Retina (tissue), 1 donor: ENCODE data around the gene LHCGR.
"Not testable (repeated sequence)": the region's sequence is repeated elsewhere in the genome, so short reads cannot be mapped to it uniquely, and the experiment has no call there.

Source experiments
- DNase-seq: peaks from one replicate; pipeline ENCODE4 v3.0.0-alpha.2; 2016

The LHCGR gene

DNA sequence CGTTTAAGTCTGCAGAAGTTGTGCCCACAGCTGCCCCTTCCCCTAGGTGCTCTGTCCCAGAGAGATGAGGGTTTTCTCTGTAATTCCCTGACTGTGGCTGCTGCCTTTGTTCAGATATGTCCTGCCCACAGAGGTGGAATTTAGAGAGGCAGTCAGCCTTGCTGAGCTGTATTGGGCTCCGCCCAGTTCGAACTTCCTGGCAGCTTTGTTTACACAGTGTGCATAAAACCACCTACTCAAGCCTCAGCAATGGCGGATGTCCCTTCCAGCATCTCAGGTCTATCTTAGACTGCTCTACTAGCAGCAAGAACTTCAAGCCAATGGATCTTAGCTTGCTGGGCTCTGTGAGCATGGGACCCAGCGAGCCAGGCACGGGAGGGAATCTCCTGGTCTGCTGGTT is 48.1 kb downstream of the LHCGR start:
- no peak for DNase-seq

DNA sequence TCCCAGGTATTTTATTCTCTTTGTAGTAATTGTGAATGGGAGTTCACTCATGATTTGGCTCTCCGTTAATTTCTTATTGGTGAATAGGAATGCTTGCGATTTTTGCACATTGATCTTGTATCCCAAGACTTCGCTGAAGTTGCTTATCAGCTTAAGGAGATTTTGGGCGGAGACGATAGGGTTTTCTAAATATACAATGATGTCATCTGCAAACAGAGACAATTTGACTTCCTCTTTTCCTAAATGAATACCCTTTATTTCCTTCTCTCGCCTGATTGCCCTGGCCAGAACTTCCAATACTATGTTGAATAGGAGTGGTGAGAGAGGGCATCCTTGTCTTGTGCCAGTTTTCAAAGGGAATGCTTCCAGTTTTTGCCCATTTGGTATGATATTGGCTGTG is 51.9 kb downstream of the LHCGR start:
- not testable (repeated sequence) for DNase-seq

GRCh38 chr2:48699348-48699930 is 56.1 kb downstream of the LHCGR start:
- peak; percentile 46 for DNase-seq

DNA sequence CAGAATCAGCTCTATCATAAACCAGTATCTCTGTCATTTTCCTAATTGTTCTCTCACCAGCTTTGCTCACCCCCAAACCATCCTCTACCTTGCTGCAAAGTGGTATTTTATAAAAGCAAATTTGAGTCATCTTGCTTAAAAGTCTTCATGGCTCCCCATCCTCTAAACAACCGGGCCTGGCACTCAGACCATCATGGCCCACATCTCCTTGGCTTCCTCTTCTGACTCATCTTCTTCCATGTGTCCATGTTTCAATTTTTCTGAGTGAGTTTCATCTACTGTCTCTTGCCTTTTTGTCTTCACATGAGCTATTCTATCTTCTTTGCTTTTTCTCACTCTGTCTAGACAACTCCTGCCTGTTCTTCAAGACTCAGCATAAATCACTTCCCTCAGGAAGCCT is 58.6 kb downstream of the LHCGR start:
- DNase-seq: no peak

DNA sequence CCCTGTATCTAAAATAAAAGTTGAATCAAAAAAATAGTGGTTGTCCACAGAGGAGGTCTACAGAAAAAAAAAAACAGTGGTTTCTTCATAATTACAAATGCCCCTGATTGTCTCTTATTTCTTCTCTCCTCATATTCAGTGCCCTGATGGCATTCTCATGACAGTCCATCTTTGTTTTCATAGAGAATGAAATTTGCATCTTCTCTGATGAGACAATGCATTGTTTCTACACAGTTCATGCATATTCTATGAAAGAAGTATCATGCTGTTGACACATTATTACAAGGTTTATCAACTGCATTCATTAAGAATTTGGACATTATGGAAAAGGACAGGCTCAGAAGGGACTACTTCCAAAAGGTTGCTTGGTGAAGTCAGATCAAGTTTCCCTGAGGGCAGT is 59.5 kb downstream of the LHCGR start:
- DNase-seq: no peak

DNA sequence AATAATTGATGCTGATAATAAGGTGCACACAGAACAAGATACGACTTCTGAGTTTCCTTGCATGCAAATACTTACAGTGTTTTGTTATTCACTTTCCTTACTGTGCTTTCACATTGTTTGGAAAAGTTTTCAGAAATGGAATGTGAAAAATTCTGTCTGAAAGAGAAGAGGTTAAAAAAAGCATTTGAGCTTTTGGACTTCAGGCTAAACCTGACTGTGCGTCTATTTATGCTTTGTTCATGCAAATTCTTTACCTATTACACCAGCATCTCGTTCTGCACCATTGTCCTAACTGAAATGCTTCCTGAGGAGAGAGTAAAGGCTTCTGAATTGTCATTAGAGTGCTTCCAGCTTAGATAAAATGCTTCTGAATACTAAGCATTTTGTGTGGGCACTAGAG is 61.4 kb downstream of the LHCGR start:
- no peak for DNase-seq

DNA sequence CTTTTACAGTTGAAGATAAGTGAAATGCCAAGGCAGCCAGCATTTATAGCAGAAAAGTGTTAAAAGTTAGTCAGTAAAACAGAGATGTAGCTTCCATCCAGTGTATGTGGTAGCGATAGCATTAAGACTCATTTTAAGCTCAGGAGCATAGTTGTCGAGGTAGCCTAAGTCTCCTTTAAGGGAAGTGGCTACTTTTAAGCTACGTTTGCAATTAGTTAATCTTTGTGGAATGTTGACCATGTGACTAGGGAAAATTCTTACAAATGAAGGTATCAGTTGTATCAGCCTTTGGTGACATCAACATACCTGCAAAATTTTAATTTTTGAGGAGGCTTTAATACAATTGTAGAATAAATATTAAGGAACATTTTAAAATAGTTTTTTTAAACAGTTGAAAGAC is 61.9 kb downstream of the LHCGR start:
- DNase-seq: no peak

- no peak for DNase-seq
These were observed 62.5 kb downstream of the LHCGR start for GRCh38 chr2:48693066-48693465.

DNA sequence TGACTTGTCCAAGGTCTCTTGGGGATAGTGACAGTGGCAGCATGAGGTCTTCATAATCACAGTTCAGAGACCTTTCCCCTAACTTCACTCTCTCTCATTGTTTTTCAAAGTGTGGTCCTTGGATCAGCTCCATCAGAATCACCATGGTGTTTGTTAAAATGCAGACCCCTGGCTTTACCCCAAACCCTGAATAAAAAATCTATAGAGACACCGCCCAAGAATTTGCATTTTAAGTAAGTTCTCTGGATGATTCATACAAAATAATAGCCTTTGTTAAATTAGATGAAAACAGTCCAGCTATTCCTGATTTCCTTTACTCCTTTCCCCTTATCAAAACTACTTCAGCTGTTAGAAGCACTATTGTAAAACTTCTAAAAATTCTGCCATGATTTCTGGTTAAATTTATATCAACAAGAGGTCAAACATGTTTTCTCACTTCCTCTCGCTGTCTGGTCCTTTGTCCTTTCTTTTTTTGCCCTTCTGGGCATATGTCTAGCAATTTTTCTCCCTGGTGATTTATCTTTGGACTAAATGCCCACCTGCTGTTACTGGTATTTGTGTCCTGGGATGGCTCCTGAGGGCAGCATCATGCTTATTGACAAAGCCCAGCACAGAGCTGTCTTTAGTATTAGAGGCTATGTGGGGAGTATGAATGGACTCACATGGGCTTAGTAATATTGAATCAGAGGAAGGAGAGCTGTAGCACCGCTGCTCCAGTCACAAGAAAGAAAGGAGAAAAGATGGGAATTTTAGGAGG is 63.4 kb downstream of the LHCGR start:
- no peak for DNase-seq

- DNase-seq: no peak
These were observed 70.4 kb downstream of the LHCGR start for GRCh38 chr2:48685126-48685525.

GRCh38 chr2:48677450-48677849 is 78.1 kb downstream of the LHCGR start:
- no peak for DNase-seq

- DNase-seq: no peak
These were observed 80.6 kb downstream of the LHCGR start for GRCh38 chr2:48674933-48675332.

GRCh38 chr2:48673581-48673980 is 81.9 kb downstream of the LHCGR start:
- DNase-seq: no peak

DNA sequence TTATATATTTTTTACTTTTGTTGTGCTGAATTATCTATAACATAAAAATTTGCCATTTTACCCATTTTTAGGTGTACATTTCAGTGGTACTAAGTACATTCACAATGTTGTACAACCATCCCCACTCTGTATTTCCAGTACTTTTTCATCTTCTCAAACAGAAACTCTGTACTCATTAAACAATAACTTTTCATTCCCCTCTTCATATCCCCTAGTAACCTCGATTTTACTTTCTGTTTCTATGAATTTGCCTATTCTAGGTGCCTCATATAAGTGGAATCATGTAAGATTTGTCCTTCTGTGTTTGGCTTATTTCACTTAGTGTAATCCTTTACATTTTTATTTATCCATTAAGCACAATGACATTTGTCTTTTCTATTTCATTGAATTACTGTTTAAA is 86.5 kb downstream of the LHCGR start:
- DNase-seq: no peak

GRCh38 chr2:48651158-48651790 is 104.2 kb downstream of the LHCGR start:
- DNase-seq: no peak

GRCh38 chr2:48638261-48638660 is 117.3 kb downstream of the LHCGR start:
- no peak for DNase-seq
